ENCODE results near the gene COMP.

GRCh38 chr19:18771328-18772242 lies 19.5 kb downstream of the COMP start:
- TF ChIP-seq CTCF (IDR thresholded peaks at IDR 0.05; ENCODE audit: insufficient read depth, low read depth, low read length) (peak; percentile 7), EZH2 (IDR thresholded peaks at IDR 0.05; ENCODE audit: insufficient read depth, low read length) (no peak)
